Lung (tissue), 12 donors: ENCODE results near the gene CAMK4. TPM values are rescaled to one million over a fixed set of nuclear protein-coding genes. Genes with fewer than 3 reads are reported as not detected.
A peak's percentile ranks its signal among the peaks of the same experiment; 100 is the strongest.

Experiments used
- ATAC-seq: fragments of 200-7000 bp; cut with Tn5 transposase; one replicate; pipeline ENCODE4 v1.9.1; 2020; ENCODE audit warnings: moderate number of reproducible peaks; ENCODE audit not compliant: insufficient read depth, low FRiP score
- DNase-seq, 3 donors: peaks; one replicate each; pipeline ENCODE4 v3.0.0-alpha.2; 2013 to 2017
- H3K27ac ChIP-seq, 2 donors: one replicate each; pipeline ENCODE4 v1.5.1; 2013; ENCODE audit warnings: mild to moderate bottlenecking in 2 of 2, moderate library complexity in 2 of 2, control low read depth in 1 of 2, inconsistent platforms in 1 of 2, low read depth in 1 of 2, low read length in 1 of 2
- H3K27me3 ChIP-seq, 3 donors: one replicate each; pipeline ENCODE4 v1.5.1; 2013; ENCODE audit warnings: low read length in 2 of 3; ENCODE audit not compliant: control insufficient read depth in 3 of 3, insufficient read depth in 3 of 3
- H3K36me3 ChIP-seq, 4 donors: one replicate each; pipeline ENCODE4 v1.5.1; 2013; ENCODE audit warnings: low read length in 4 of 4, mild to moderate bottlenecking in 1 of 4, moderate library complexity in 1 of 4; ENCODE audit not compliant: control insufficient read depth in 4 of 4, insufficient read depth in 4 of 4
- H3K4me1 ChIP-seq, 5 donors: one replicate each; pipeline ENCODE4 v1.5.1; 2013; ENCODE audit warnings: low read length in 5 of 5, mild to moderate bottlenecking in 2 of 5, moderate library complexity in 1 of 5; ENCODE audit not compliant: control insufficient read depth in 5 of 5, insufficient read depth in 5 of 5
- H3K4me3 ChIP-seq: one replicate; pipeline ENCODE4 v1.5.1; 2013; ENCODE audit warnings: mild to moderate bottlenecking, control low read depth, moderate library complexity
- H3K9ac ChIP-seq, 2 donors: one replicate each; pipeline ENCODE4 v1.5.1; 2013; ENCODE audit warnings: low read length in 2 of 2, control low read depth in 1 of 2; ENCODE audit not compliant: insufficient read depth in 1 of 2
- H3K9me3 ChIP-seq, 4 donors: one replicate each; pipeline ENCODE4 v1.5.1; 2013; ENCODE audit warnings: low read length in 3 of 4, mild to moderate bottlenecking in 1 of 4, moderate library complexity in 1 of 4; ENCODE audit not compliant: control insufficient read depth in 4 of 4, insufficient read depth in 3 of 4
- WGBS, 2 donors: extraction: QIAGEN DNeasy Blood & Tissue Kit; methylation state at CpG; one replicate each; pipeline ENCODE4 v1.1.7; 2013; 5-methylcytosine and 5-hydroxymethylcytosine counted together
- polyA plus RNA-seq, 2 donors: library from polyadenylated mRNA; stranded (reverse); fragments of 200-250 nt; gene quantifications; one replicate each; pipeline ENCODE4 v1.2.1, GENCODE V29; 2013
- total RNA-seq, 2 donors: library from RNA; depleted of rRNA in 1 of 2; stranded (reverse); fragments of >200 nt in 1 of 2; gene quantifications; one replicate each; pipeline ENCODE4 v1.2.1, GENCODE V29; 2014 to 2021
- TF ChIP-seq, protein P1 (sequence below): IDR thresholded peaks from 2 replicates; pipeline ENCODE4 v1.5.1; 2012; ENCODE audit warnings: mild to moderate bottlenecking; ENCODE audit errors: control extremely low read depth, extremely low read depth
- donor health status: control.
- donor health status: control.
- donor health status: Bipolar disorder and iron deficiency.
- donor health status: healthy.
- donor health status: DM: yes; HTN: yes; CAD: no.

The CAMK4 gene
- total and polyA plus RNA-seq, 4 donors = 0.18 to 27.7 (median 0.73) TPM

DNA sequence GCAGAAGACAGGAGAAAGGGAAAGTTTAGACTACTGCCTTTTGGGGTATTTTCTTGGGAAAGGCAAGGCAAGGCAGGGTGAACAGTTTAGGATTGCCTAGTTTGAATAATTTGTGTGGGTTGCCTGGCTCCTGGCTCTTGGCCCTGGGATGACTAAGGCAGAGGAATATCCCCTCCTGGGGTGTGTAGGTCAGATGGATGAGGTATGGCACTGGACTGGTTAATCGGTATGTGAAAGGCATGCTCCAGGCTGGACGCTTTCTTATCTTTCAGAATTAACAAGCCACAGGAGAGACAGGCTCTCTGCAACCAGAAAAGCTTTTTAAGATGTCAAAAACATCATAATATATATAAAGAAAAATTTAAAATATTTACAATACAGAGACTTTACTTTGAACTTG lies 229.6 kb downstream of the CAMK4 start:
- H3K4me3 ChIP-seq = no peak overlapping the region
- DNase-seq (peak in 2 of 3 donors; percentile 40 to 51), ATAC-seq (no peak)
- H3K36me3 ChIP-seq = no peaks in the 10 kb centered on the region
- H3K9me3 ChIP-seq = no peaks in the 10 kb centered on the region
- H3K4me1 ChIP-seq = peaks cover 0 to 29% (median 4%) of the 10 kb centered on the region in 5 donors
- no peak overlapping the region for H3K27ac ChIP-seq
- TF ChIP-seq, protein P1, sequence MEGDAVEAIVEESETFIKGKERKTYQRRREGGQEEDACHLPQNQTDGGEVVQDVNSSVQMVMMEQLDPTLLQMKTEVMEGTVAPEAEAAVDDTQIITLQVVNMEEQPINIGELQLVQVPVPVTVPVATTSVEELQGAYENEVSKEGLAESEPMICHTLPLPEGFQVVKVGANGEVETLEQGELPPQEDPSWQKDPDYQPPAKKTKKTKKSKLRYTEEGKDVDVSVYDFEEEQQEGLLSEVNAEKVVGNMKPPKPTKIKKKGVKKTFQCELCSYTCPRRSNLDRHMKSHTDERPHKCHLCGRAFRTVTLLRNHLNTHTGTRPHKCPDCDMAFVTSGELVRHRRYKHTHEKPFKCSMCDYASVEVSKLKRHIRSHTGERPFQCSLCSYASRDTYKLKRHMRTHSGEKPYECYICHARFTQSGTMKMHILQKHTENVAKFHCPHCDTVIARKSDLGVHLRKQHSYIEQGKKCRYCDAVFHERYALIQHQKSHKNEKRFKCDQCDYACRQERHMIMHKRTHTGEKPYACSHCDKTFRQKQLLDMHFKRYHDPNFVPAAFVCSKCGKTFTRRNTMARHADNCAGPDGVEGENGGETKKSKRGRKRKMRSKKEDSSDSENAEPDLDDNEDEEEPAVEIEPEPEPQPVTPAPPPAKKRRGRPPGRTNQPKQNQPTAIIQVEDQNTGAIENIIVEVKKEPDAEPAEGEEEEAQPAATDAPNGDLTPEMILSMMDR = no peak
- no peak overlapping the region for H3K9ac ChIP-seq
- 59 to 64% methylated on average over 2 of the region's 2 CpGs for WGBS, 2 donors
- H3K27me3 ChIP-seq = no peaks in the 10 kb centered on the region

DNA sequence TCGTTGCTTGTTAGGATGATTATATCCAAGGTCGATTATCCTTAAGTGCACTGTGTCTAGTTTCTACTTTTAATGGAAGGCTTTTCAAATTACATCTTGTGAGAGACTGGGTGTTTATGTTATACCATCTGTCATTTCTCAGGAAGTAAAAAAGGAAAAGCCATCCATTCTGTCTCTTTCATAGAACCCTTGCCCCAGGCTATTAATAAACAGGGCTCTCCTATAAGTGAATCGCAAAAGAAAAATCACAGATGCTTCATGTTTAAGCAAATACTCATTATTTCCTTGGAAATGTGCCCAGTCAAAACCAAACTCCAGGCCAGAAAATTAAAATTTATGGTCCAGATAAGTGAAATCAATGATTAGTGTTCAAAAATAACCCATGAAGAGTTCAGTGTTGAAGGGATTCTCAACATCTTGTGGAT lies 230.0 kb downstream of the CAMK4 start:
- 46 to 67% methylated on average over 3 of the region's 3 CpGs for WGBS, 2 donors
- H3K27me3 ChIP-seq = no peaks in the 10 kb centered on the region
- DNase-seq = peak in 2 of 3 donors; percentile 94
- H3K27ac ChIP-seq = no peak overlapping the region
- H3K36me3 ChIP-seq = no peaks in the 10 kb centered on the region
- H3K9ac ChIP-seq = no peak overlapping the region
- H3K4me3 ChIP-seq = no peak overlapping the region
- TF ChIP-seq, protein P1 = no peak
- ATAC-seq = no peak
- no peaks in the 10 kb centered on the region for H3K9me3 ChIP-seq
- peaks cover 0 to 29% (median 4%) of the 10 kb centered on the region in 5 donors for H3K4me1 ChIP-seq

- 74 to 91% methylated on average over 2 of the region's 2 CpGs for WGBS, 2 donors
- Histone ChIP-seq H3K9ac (no peak overlapping the region), H3K4me1 (peaks cover 0 to 29% (median 4%) of the 10 kb centered on the region in 5 donors), H3K36me3 (no peaks in the 10 kb centered on the region), H3K27ac (no peak overlapping the region), H3K27me3 (no peaks in the 10 kb centered on the region), H3K4me3 (no peak overlapping the region), H3K9me3 (no peaks in the 10 kb centered on the region)
- DNase-seq (peak in 2 of 3 donors; percentile 76 to 77), ATAC-seq (no peak)
- TF ChIP-seq, protein P1 = no peak
These were observed 230.6 kb downstream of the CAMK4 start for GRCh38 chr5:111454776-111455175.

- Histone ChIP-seq H3K36me3 (peaks cover 0 to 2% (median 0%) of the 10 kb centered on the region in 4 donors), H3K9ac (no peak overlapping the region), H3K4me3 (no peak overlapping the region), H3K9me3 (no peaks in the 10 kb centered on the region), H3K27ac (no peak overlapping the region), H3K27me3 (no peaks in the 10 kb centered on the region), H3K4me1 (peaks cover 0 to 3% (median 0%) of the 10 kb centered on the region in 5 donors)
- TF ChIP-seq, protein P1 = no peak
- 54 to 60% methylated on average over 3 of the region's 3 CpGs for WGBS, 2 donors
- DNase-seq (peak in 2 of 3 donors; percentile 24 to 47), ATAC-seq (no peak)
These were observed 237.1 kb downstream of the CAMK4 start for GRCh38 chr5:111461255-111461671.
